Mesendoderm (in vitro differentiated cells): ENCODE data around the gene SAYSD1. TPM values are rescaled to one million over a fixed set of nuclear protein-coding genes. Genes with fewer than 3 reads are reported as not detected.

Source experiments
- DNase-seq: peaks from one replicate; pipeline ENCODE4 v3.0.0; 2013
- H2AK5ac ChIP-seq: 2 replicates; pipeline ENCODE4 v1.6.1; 2013; ENCODE audit warnings: low read length, inconsistent platforms
- H2BK120ac ChIP-seq: 2 replicates; pipeline ENCODE4 v1.6.1; 2013; ENCODE audit warnings: low read depth, mild to moderate bottlenecking, low read length, moderate library complexity, mixed read lengths
- H2BK15ac ChIP-seq: replicated peaks from 2 replicates; pipeline ENCODE4 v1.6.1; 2013; ENCODE audit warnings: low read depth, mild to moderate bottlenecking, moderate library complexity
- H2BK5ac ChIP-seq: 2 replicates; pipeline ENCODE4 v1.6.1; 2013; ENCODE audit warnings: low read length, inconsistent platforms
- H3K18ac ChIP-seq: 2 replicates; pipeline ENCODE4 v1.6.1; 2013; ENCODE audit warnings: mild to moderate bottlenecking, low read length, mixed read lengths
- H3K23ac ChIP-seq: one replicate; pipeline ENCODE4 v1.6.1; 2013; ENCODE audit warnings: low read length
- H3K27ac ChIP-seq: 2 replicates; pipeline ENCODE4 v1.5.1; 2013; ENCODE audit warnings: low read depth, mild to moderate bottlenecking, inconsistent platforms, low read length, moderate library complexity
- H3K27me3 ChIP-seq: 2 replicates; pipeline ENCODE4 v1.6.1; 2013; ENCODE audit warnings: low read length, control low read depth, mild to moderate bottlenecking, inconsistent platforms; ENCODE audit not compliant: insufficient read depth, poor library complexity
- H3K36me3 ChIP-seq: 2 replicates; pipeline ENCODE4 v1.6.1; 2013; ENCODE audit warnings: low read length, inconsistent platforms; ENCODE audit not compliant: control insufficient read depth, insufficient read depth
- H3K4ac ChIP-seq: one replicate; pipeline ENCODE4 v1.6.1; 2013; ENCODE audit warnings: low read depth, mild to moderate bottlenecking, low read length, moderate library complexity
- H3K4me1 ChIP-seq: 2 replicates; pipeline ENCODE4 v1.6.1; 2013; ENCODE audit warnings: low read depth, low read length, inconsistent platforms; ENCODE audit not compliant: control insufficient read depth
- H3K4me2 ChIP-seq: 2 replicates; pipeline ENCODE4 v1.6.1; 2013; ENCODE audit warnings: low read length
- H3K4me3 ChIP-seq: 2 replicates; pipeline ENCODE4 v1.5.1; 2013; ENCODE audit warnings: mild to moderate bottlenecking, low read length
- H3K56ac ChIP-seq: one replicate; pipeline ENCODE4 v1.6.1; 2013; ENCODE audit warnings: low read length
- H3K79me1 ChIP-seq: 2 replicates; pipeline ENCODE4 v1.6.1; 2013; ENCODE audit warnings: low read length, inconsistent platforms
- H3K79me2 ChIP-seq: 2 replicates; pipeline ENCODE4 v1.6.1; 2013; ENCODE audit warnings: mild to moderate bottlenecking, low read length; ENCODE audit not compliant: control insufficient read depth, insufficient read depth
- H3K9ac ChIP-seq: 2 replicates; pipeline ENCODE4 v1.6.1; 2013; ENCODE audit warnings: low read length, inconsistent platforms
- H4K5ac ChIP-seq: one replicate; pipeline ENCODE4 v1.6.1; 2013; ENCODE audit warnings: low read length
- H4K8ac ChIP-seq: one replicate; pipeline ENCODE4 v1.6.1; 2013; ENCODE audit warnings: low read depth, mild to moderate bottlenecking, control low read depth, low read length, moderate library complexity
- WGBS: extraction: QIAGEN DNeasy Blood & Tissue Kit; methylation state at CpG from one replicate; pipeline ENCODE4 v1.1.7; 2013; ENCODE audit warnings: low lambda C conversion rate, missing lambda C conversion rate; ENCODE audit not compliant: insufficient coverage; ENCODE audit errors: extremely low coverage; 5-methylcytosine and 5-hydroxymethylcytosine counted together
- polyA plus RNA-seq, 2 experiments: library from polyadenylated mRNA; stranded (reverse); fragments of 200-250 nt; gene quantifications; one replicate each; pipeline ENCODE4 v1.2.3, GENCODE V29; 2013

Gene SAYSD1, protein sequence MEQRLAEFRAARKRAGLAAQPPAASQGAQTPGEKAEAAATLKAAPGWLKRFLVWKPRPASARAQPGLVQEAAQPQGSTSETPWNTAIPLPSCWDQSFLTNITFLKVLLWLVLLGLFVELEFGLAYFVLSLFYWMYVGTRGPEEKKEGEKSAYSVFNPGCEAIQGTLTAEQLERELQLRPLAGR
- polyA plus RNA-seq (2013, experiment 1 of 2): 11.7 TPM
- 11.8 TPM for polyA plus RNA-seq (2013, experiment 2 of 2)

DNA sequence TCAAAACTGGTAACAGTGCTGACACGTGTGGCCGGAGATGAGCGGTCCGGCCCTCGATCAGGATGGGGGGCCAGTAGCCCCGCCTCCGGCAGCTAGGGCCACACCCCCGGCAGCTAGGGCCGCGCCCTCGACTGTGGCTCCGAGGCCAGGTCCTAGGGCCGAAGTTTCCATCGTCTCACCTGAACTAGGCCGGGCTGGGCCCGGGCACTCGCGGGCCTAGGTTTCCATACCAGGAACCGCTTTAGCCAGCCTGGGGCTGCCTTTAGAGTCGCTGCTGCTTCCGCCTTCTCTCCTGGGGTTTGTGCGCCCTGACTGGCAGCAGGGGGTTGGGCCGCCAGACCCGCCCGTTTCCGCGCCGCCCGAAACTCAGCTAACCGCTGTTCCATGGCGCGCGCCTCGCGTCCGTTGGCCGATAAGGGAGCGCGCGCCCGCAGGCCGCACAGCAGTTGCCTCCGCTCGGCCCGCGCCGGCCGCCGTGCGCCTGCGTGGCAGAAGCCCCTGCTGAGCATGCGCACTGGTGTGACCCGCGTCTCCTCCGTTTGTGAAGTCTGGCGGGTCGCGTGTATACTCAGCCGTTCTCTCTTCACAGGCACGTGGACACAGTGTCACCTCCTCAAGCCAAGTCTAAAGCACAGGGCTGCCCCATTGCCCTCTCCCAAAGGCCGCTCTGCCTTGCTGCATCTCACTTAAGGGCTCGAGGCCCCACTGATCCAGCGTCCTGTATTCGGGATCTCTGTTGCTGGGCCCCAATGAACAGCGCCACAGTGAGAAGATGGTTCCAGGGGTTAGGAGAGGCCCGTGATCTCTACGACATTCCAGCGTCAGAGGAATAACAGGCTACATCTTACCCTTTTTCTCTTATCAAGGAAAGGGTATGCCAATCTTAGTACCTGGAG, at the start of gene SAYSD1:
Gene SAYSD1, minus strand, starts transcription at position 483 of the 896 bp plus-strand sequence. Its CDS starts 97 bp downstream, at position 386.
- peak; percentile 97 for DNase-seq
- H2BK120ac ChIP-seq: peak within 1 kb of the TSS; percentile 47
- WGBS: no CpG with 5 or more reads among the region's 68 CpGs
- no peaks in the 10 kb centered on the region for H3K27me3 ChIP-seq
- H3K9ac ChIP-seq: peak within 1 kb of the TSS; percentile 87
- no peaks in the 10 kb centered on the region for H3K79me1 ChIP-seq
- H3K4me3 ChIP-seq: peak within 1 kb of the TSS; percentile 76
- H3K56ac ChIP-seq: peak within 1 kb of the TSS; percentile 92
- H2AK5ac ChIP-seq: no peak within 1 kb of the TSS
- H3K4ac ChIP-seq: peak within 1 kb of the TSS; percentile 61
- H2BK5ac ChIP-seq: peak within 1 kb of the TSS; percentile 83
- H3K27ac ChIP-seq: peak within 1 kb of the TSS; percentile 81
- H2BK15ac ChIP-seq: no peak within 1 kb of the TSS
- peak within 1 kb of the TSS; percentile 56 for H3K23ac ChIP-seq
- H3K79me2 ChIP-seq: no peaks in the 10 kb centered on the region
- H3K4me2 ChIP-seq: peak within 1 kb of the TSS; percentile 96
- no peak within 1 kb of the TSS for H4K5ac ChIP-seq
- peaks cover 2% of the 10 kb centered on the region for H3K4me1 ChIP-seq
- H4K8ac ChIP-seq: no peak within 1 kb of the TSS
- no peaks in the 10 kb centered on the region for H3K36me3 ChIP-seq
- H3K18ac ChIP-seq: peak within 1 kb of the TSS; percentile 72

DNA sequence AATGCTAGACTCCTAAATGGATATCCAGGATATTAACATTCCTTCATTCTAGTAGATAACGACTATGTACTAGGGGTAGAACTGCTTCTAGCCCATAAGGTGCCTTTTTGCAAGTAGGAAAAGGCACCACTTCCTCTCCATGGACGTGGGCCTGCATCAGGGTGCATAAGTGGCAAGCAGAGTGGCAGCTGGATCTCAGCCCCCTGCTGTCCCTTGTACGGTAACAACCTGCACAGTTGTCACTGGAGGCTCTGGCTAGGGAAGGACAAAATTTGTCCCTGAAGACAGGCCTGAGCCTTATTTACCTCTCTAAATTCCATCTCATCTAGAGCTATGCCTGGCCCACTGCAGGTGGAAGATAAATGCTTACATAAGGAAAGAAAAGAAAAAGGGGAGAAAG, 42.5 kb upstream of the SAYSD1 start:
- no peak for DNase-seq
- no peaks in the 10 kb centered on the region for H3K4me1 ChIP-seq
- H3K56ac ChIP-seq: no peak overlapping the region
- no peak overlapping the region for H2BK15ac ChIP-seq
- no peaks in the 10 kb centered on the region for H3K79me2 ChIP-seq
- no peak overlapping the region for H3K18ac ChIP-seq
- H3K4me2 ChIP-seq: no peak overlapping the region
- no peak overlapping the region for H3K9ac ChIP-seq
- no peak overlapping the region for H2AK5ac ChIP-seq
- H4K8ac ChIP-seq: no peak overlapping the region
- no peak overlapping the region for H2BK120ac ChIP-seq
- no peak overlapping the region for H2BK5ac ChIP-seq
- H3K4ac ChIP-seq: no peak overlapping the region
- no peak overlapping the region for H3K23ac ChIP-seq
- no peak overlapping the region for H4K5ac ChIP-seq
- H3K79me1 ChIP-seq: no peaks in the 10 kb centered on the region
- WGBS: no CpG with 5 or more reads among the region's 3 CpGs
- no peaks in the 10 kb centered on the region for H3K36me3 ChIP-seq
- no peak overlapping the region for H3K4me3 ChIP-seq
- no peak overlapping the region for H3K27ac ChIP-seq
- H3K27me3 ChIP-seq: no peaks in the 10 kb centered on the region

DNA sequence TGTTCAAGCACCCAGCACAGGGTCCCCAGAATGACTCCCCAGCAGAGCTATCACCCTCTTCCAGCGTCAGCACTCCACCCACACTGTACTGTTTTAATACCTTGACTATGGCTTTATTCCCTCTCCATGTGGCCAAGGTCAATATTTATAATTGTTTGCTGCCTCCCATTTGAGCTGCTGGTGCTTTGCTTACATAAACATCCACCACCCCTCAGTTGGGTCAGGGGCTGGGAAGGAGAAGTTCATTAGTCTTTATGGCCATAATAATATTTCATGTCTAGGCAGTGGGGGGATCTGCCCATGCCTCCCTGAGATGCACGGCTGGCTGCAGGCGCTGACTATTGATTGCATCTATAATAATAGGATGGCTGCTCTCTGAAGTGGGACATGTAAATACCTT, 41.8 kb upstream of the SAYSD1 start:
- H3K27ac ChIP-seq: no peak overlapping the region
- H3K79me1 ChIP-seq: no peaks in the 10 kb centered on the region
- no peak overlapping the region for H2BK15ac ChIP-seq
- H3K4me2 ChIP-seq: no peak overlapping the region
- no peak overlapping the region for H3K4ac ChIP-seq
- no peak overlapping the region for H3K4me3 ChIP-seq
- H2BK120ac ChIP-seq: no peak overlapping the region
- H3K56ac ChIP-seq: no peak overlapping the region
- H3K9ac ChIP-seq: no peak overlapping the region
- no peaks in the 10 kb centered on the region for H3K79me2 ChIP-seq
- no peak for DNase-seq
- H3K23ac ChIP-seq: no peak overlapping the region
- no CpG with 5 or more reads among the region's 3 CpGs for WGBS
- H3K27me3 ChIP-seq: no peaks in the 10 kb centered on the region
- H3K4me1 ChIP-seq: no peaks in the 10 kb centered on the region
- no peak overlapping the region for H2BK5ac ChIP-seq
- H4K8ac ChIP-seq: no peak overlapping the region
- no peak overlapping the region for H4K5ac ChIP-seq
- H3K18ac ChIP-seq: no peak overlapping the region
- H2AK5ac ChIP-seq: no peak overlapping the region
- H3K36me3 ChIP-seq: no peaks in the 10 kb centered on the region

DNA sequence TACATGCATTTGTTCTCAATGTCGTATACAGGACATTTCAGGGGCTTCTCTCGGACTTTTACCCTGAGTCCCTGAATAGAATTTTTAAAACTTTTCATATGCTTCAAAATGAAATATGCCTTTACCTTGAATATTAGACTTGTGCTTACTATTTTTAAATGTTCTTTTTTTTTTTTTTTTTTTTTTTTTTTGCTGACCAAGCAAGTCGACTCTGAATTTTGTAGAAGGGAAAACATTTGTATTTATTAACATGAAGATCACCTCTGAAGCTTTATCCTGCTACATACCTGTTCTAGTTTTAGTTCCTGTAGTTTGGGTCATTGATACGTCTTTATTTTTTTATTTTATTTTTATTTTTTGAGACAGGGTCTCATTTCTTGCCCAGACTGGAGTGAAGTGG, 39.7 kb upstream of the SAYSD1 start:
- no CpG with 5 or more reads among the region's 4 CpGs for WGBS
- no peaks in the 10 kb centered on the region for H3K27me3 ChIP-seq
- no peaks in the 10 kb centered on the region for H3K79me2 ChIP-seq
- H4K5ac ChIP-seq: no peak overlapping the region
- no peak overlapping the region for H2BK5ac ChIP-seq
- no peak overlapping the region for H4K8ac ChIP-seq
- H2BK15ac ChIP-seq: no peak overlapping the region
- H3K4me3 ChIP-seq: no peak overlapping the region
- H3K4ac ChIP-seq: no peak overlapping the region
- no peak overlapping the region for H3K56ac ChIP-seq
- no peak overlapping the region for H3K4me2 ChIP-seq
- H3K36me3 ChIP-seq: no peaks in the 10 kb centered on the region
- no peak overlapping the region for H3K9ac ChIP-seq
- no peak overlapping the region for H3K23ac ChIP-seq
- H2BK120ac ChIP-seq: no peak overlapping the region
- H3K4me1 ChIP-seq: no peaks in the 10 kb centered on the region
- H3K18ac ChIP-seq: no peak overlapping the region
- no peak for DNase-seq
- H2AK5ac ChIP-seq: no peak overlapping the region
- no peaks in the 10 kb centered on the region for H3K79me1 ChIP-seq
- no peak overlapping the region for H3K27ac ChIP-seq

DNA sequence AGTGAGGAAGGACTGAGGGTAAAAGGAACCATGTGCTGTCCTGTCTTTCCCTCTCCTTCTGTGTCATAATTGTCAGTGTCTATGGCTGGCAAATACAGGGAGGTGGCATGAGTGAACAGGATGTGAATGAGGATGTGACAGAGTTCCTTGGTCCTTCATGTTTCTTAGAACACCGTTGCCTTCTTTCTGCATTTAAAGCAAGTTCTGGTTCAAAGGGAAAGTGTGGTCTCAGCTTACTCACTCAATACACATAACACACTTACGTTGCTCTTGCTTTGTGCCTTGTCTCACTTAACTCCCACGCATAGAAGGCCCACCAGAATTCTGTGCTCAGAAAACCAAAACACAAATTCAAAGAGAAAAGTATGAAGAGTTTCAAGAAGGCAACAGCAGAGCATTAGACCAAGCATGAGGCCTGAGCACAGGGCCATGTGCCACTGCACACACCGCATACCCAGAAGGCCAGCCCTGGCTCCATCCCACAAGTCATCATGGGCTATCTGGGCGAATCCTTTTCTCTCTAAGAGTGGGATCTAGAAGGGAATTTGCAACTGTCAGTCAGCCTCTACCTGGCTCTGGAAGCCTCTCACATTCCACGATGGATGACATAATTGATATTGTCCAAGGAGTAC, 38.9 kb upstream of the SAYSD1 start:
- Histone ChIP-seq H4K8ac (no peak overlapping the region), H3K4me1 (no peaks in the 10 kb centered on the region), H2BK15ac (no peak overlapping the region), H2BK5ac (no peak overlapping the region), H3K23ac (no peak overlapping the region), H3K79me1 (no peaks in the 10 kb centered on the region), H3K27me3 (no peaks in the 10 kb centered on the region), H2AK5ac (no peak overlapping the region), H3K4me2 (no peak overlapping the region), H3K79me2 (no peaks in the 10 kb centered on the region), H4K5ac (no peak overlapping the region), H3K18ac (no peak overlapping the region), H2BK120ac (no peak overlapping the region), H3K27ac (no peak overlapping the region), H3K4me3 (no peak overlapping the region), H3K36me3 (no peaks in the 10 kb centered on the region), H3K4ac (no peak overlapping the region), H3K56ac (peak overlapping the region; percentile 17), H3K9ac (no peak overlapping the region)
- DNase-seq: no peak
- WGBS: no CpG with 5 or more reads among the region's 6 CpGs
